COLO829 (cell line): Measurements from ENCODE around the gene CAMK1D.
A peak's percentile ranks its signal among the peaks of the same experiment; 100 is the strongest.

Source experiments
- DNase-seq: peaks from one replicate; pipeline ENCODE4 v3.0.0; 2012; ENCODE audit warnings: low spot score

Gene CAMK1D

DNA sequence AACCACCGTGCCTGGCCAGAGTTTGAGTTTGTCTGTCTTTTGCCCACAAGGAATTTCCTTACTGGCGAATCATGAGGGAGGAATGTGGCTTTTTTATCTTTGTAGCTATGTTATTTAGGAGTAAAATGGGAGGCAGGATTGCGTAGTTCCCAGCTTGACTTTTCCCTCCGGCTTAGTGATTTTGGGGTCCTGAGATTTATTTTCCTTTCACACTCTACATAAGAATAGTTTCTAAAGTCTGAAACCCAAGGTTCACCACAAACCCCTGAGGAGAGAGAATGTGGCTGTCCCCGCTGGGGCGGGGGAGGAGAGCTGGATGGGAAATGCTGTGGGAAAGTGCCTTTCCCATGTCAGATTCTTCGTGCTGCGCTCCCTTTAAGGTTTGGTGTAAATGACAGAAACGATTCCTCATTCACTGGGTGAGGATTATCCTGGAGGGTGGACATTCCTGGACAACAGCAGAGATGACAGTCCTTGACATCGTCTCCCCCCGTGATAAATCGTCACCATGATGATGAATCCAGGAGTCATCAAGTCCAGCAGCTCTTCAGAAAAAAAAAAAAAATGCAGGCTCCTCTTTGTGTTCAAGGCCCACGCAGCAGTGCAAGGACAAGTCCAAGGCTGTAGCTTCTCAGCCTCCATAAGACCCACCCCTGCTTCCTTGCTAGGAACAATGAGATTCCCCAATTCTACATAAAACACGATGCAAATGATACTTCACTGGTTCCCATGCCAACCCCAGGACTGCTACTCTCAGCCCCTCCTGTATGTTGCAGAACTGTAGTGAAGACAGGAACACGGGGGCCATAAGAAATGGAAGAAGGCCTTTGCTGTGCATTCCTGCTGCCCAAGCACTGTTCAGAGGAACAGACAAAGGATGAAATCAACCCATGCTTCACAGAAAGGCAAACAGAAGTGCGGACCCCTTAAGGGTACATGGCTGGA, 419.1 kb downstream of the CAMK1D start:
- DNase-seq, result no peak

GRCh38 chr10:12769323-12770044, 420.1 kb downstream of the CAMK1D start:
- DNase-seq, result no peak

- DNase-seq, result no peak
Measured at GRCh38 chr10:12771981-12772760, 422.8 kb downstream of the CAMK1D start.

- no peak for DNase-seq
Measured at GRCh38 chr10:12772797-12773587, 423.6 kb downstream of the CAMK1D start.

- DNase-seq, result no peak
Measured at GRCh38 chr10:12774204-12774894, 425.0 kb downstream of the CAMK1D start.

GRCh38 chr10:12777840-12778585, 428.7 kb downstream of the CAMK1D start:
- DNase-seq, result no peak

DNA sequence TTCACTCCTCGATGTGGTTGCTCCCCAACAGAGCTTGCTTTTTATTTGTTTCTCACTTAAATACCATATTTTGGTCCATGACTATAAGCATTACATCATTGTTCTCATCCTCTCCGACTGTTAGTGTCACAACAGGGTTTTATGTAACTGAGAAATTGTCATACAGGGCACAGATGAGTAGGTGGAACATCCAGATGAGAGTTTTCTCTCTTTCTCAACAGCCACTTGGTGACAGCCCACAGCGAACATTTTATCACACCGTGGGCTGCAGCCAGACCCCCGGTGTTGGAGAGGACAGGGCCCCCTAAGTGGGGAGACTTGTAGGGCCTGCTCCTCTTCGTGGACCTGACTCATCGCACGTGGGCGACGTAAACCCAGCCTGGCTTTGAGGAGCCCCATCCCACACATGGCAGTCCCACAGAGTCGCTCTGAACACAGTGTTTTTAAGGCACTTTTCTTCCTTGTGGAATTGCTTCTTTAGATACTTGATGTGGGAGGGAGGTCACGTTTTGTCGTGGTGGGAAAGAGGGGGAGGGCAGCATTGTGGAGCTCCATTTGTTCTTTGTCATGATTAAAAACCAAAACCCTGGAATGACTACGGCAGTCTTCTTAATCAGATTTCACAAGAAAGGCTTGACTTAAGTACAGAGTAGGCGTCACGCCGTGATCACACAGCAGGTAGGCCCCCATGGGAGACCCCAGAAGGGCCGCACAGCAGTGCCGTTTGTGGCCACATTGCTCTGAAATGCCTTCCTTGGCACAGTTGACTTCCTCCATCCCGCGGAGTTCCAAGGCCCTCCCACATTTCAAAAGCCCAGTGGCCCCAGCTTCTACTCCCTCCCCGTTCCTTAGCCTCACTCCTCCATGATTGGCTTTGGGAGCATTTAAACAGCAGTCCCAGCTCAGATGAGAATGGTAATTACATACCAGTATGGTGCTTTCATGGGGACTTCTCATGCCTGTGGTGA, 431.6 kb downstream of the CAMK1D start:
- DNase-seq, result no peak

GRCh38 chr10:12781976-12782375, 432.6 kb downstream of the CAMK1D start:
- no peak for DNase-seq

- peak; percentile 19 for DNase-seq
Measured at GRCh38 chr10:12782537-12782936, 433.2 kb downstream of the CAMK1D start.

- DNase-seq, result no peak
Measured at GRCh38 chr10:12783293-12783692, 433.9 kb downstream of the CAMK1D start.

- no peak for DNase-seq
Measured at GRCh38 chr10:12784646-12785045, 435.3 kb downstream of the CAMK1D start.

GRCh38 chr10:12785415-12785831, 436.1 kb downstream of the CAMK1D start:
- no peak for DNase-seq

DNA sequence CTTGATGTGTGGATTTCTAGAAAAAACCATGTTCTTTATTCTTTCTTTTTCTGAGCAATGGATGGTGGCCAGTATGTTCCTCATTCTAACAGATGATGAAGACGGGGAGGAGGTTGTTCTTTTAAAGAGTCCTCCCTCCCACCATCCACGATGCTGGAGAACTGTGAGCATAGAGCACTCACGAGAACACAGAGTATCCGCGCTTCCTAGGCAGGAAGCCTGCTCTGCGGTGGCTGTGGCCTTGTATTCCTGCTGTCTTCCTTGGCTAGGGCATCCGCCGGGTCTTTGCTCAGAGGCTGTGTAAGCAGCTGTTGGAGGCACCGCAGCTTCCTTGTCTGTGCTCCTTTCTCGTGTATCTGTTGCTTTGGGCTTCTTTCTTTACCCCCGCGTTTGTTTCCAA, 437.9 kb downstream of the CAMK1D start:
- no peak for DNase-seq

GRCh38 chr10:12788277-12788676, 438.9 kb downstream of the CAMK1D start:
- no peak for DNase-seq

DNA sequence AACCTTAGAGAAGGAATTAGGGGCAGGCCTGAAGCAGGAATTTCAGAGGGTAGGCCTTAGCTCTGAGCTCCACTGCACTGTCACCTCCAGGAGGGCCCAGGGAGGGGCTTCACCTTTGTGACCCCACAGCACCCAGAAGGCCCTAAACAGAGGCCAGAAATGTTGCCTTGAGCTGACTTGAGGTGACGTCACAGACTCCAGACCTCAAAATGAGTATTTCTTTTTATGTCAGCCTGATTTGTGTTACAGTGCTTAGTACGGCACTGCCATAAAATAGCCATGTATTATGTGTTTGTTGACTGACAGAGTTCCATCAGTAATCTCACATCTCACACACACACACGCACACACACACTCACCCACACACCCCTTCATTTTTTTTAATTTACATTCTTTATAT, 440.9 kb downstream of the CAMK1D start:
- no peak for DNase-seq

GRCh38 chr10:12791728-12792127, 442.4 kb downstream of the CAMK1D start:
- DNase-seq, result no peak

DNA sequence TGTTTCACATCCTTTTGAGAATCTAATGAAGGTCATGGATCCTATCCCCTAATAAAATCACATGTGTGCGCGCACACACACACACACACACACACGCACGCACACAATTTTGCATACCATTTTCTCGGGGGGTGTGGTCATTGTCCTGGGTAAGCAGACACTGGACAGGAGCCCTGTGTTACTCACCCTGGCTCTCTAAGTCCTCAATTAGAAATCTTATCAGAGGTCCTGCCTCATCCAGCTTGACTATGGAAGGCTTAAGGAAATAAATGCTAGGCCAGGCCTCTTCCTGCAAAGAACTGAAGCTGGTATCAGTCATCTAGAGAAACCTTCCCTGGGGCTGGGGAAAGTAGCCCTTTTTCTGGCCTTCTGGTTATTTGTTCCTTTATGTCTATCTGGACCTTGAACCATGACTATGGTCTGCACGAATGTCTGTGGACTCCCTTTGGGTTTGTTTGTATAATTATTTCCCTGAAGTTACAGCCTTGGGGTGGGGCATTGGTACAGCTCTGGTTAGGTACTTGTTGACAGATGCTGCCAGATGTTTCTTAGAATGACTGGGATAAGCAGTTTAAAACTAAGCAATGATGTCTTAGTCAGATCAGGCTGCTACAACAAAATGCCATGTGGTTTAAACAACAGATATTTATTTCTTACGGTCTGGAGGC, 443.7 kb downstream of the CAMK1D start:
- no peak for DNase-seq

GRCh38 chr10:12795315-12796110, 446.2 kb downstream of the CAMK1D start:
- DNase-seq, result no peak
